OCI-LY3 (cell line): ENCODE data around the gene DPYSL4.

ENCODE experiments used
- H2AFZ ChIP-seq: fragments of 200-600, 300-600 bp; shearing (Covaris generic); 2 replicates; pipeline ENCODE4 v1.6.0; 2014; ENCODE audit warnings: antibody characterized with exemption, low read depth, low read length
- H3K27ac ChIP-seq: fragments of 200-600, 300-600 bp; sonication (generic); 2 replicates; pipeline ENCODE4 v1.5.1; 2014; ENCODE audit warnings: mild to moderate bottlenecking, low read length, moderate library complexity, mixed read lengths
- H3K27me3 ChIP-seq: fragments of 200-600, 300-600 bp; sonication (generic); 2 replicates; pipeline ENCODE4 v1.6.1; 2014; ENCODE audit warnings: low read depth, low read length, mixed read lengths
- H3K36me3 ChIP-seq: fragments of 200-600, 300-600 bp; sonication (generic); replicated peaks from 2 replicates; pipeline ENCODE3; 2014; ENCODE audit warnings: low read depth, low read length, mixed read lengths
- H3K4me1 ChIP-seq: fragments of 300-600, 200-600 bp; sonication (generic); 2 replicates; pipeline ENCODE4 v1.6.1; 2014; ENCODE audit warnings: low read length, mixed read lengths
- H3K4me2 ChIP-seq: fragments of 200-600, 300-600 bp; sonication (generic); 2 replicates; pipeline ENCODE4 v1.6.1; 2014; ENCODE audit warnings: low read length, mixed read lengths
- H3K4me3 ChIP-seq: fragments of 300-600, 200-600 bp; sonication (generic); 2 replicates; pipeline ENCODE4 v1.5.1; 2014; ENCODE audit warnings: antibody characterized with exemption, mild to moderate bottlenecking, low read length, moderate library complexity
- H3K79me2 ChIP-seq: fragments of 300-600, 200-600 bp; shearing (Covaris generic); 2 replicates; pipeline ENCODE4 v1.6.1; 2014; ENCODE audit warnings: mild to moderate bottlenecking, low read length, mixed read lengths
- H3K9ac ChIP-seq: fragments of 300-600, 200-600 bp; shearing (Covaris generic); 2 replicates; pipeline ENCODE4 v1.6.0; 2014; ENCODE audit warnings: mild to moderate bottlenecking, low read length, moderate library complexity
- H3K9me3 ChIP-seq: fragments of 200-600, 300-600 bp; shearing (Covaris generic); 2 replicates; pipeline ENCODE4 v1.6.1; 2014; ENCODE audit warnings: low read length, mixed read lengths; ENCODE audit not compliant: insufficient read depth
- H4K20me1 ChIP-seq: fragments of 200-600, 300-600 bp; sonication (generic); 2 replicates; pipeline ENCODE4 v1.6.1; 2016; ENCODE audit warnings: low read length, mixed read lengths; ENCODE audit not compliant: insufficient read depth
- EZH2phosphoT487 ChIP-seq: fragments of 200-600 bp; shearing (Covaris generic); IDR thresholded peaks from 2 replicates; pipeline ENCODE4 v1.6.1; 2018; ENCODE audit warnings: antibody characterized with exemption, mixed run types, low read depth
- TF ChIP-seq, protein P1 (sequence below): fragments of 200-600, 300-600 bp; sonication (generic); IDR thresholded peaks from 2 replicates; pipeline ENCODE4 v1.5.1; 2014; ENCODE audit warnings: antibody characterized with exemption, low read length, low read depth

Gene DPYSL4

DNA sequence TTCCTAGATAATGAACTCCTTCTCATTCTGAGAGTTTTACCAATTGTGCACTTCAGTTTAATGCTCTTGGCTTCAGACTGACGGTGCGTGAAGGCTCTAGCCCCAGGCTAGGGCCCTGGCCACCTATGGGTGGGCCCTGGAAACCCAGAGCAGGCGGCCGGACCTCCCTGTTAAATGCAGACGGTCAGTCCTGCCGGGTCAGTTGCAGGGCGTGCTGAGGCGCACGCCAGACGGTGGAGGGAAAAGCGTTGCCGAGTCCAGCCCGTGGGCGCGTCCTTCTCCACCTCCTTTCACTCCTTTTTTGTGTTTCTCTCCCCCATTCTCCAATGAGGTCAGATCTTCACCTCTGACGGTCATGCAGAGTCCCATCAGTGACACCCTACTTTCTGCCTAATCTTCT, 2.3 kb downstream of the DPYSL4 start:
- Histone ChIP-seq H3K27ac (no peak overlapping the region), H3K9ac (no peak overlapping the region), H3K9me3 (no peaks in the 10 kb centered on the region), H3K27me3 (no peaks in the 10 kb centered on the region), H3K36me3 (no peaks in the 10 kb centered on the region), H4K20me1 (no peaks in the 10 kb centered on the region), H3K79me2 (no peaks in the 10 kb centered on the region), H3K4me2 (no peak overlapping the region), H3K4me3 (no peak overlapping the region), H2AFZ (no peak overlapping the region), H3K4me1 (no peaks in the 10 kb centered on the region)
- TF ChIP-seq, protein P1, sequence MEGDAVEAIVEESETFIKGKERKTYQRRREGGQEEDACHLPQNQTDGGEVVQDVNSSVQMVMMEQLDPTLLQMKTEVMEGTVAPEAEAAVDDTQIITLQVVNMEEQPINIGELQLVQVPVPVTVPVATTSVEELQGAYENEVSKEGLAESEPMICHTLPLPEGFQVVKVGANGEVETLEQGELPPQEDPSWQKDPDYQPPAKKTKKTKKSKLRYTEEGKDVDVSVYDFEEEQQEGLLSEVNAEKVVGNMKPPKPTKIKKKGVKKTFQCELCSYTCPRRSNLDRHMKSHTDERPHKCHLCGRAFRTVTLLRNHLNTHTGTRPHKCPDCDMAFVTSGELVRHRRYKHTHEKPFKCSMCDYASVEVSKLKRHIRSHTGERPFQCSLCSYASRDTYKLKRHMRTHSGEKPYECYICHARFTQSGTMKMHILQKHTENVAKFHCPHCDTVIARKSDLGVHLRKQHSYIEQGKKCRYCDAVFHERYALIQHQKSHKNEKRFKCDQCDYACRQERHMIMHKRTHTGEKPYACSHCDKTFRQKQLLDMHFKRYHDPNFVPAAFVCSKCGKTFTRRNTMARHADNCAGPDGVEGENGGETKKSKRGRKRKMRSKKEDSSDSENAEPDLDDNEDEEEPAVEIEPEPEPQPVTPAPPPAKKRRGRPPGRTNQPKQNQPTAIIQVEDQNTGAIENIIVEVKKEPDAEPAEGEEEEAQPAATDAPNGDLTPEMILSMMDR, result no peak
- no peak for TF ChIP-seq EZH2phosphoT487

- H3K36me3 ChIP-seq, result no peaks in the 10 kb centered on the region
- H3K27me3 ChIP-seq, result no peaks in the 10 kb centered on the region
- H3K27ac ChIP-seq, result no peak overlapping the region
- H3K9me3 ChIP-seq, result no peaks in the 10 kb centered on the region
- no peaks in the 10 kb centered on the region for H3K4me1 ChIP-seq
- no peaks in the 10 kb centered on the region for H3K79me2 ChIP-seq
- H3K4me3 ChIP-seq, result no peak overlapping the region
- no peak overlapping the region for H3K9ac ChIP-seq
- H3K4me2 ChIP-seq, result no peak overlapping the region
- TF ChIP-seq, protein P1, result no peak
- no peak for TF ChIP-seq EZH2phosphoT487
- H4K20me1 ChIP-seq, result no peaks in the 10 kb centered on the region
- no peak overlapping the region for H2AFZ ChIP-seq
Measured at GRCh38 chr10:132189810-132190422, 3.2 kb downstream of the DPYSL4 start.

DNA sequence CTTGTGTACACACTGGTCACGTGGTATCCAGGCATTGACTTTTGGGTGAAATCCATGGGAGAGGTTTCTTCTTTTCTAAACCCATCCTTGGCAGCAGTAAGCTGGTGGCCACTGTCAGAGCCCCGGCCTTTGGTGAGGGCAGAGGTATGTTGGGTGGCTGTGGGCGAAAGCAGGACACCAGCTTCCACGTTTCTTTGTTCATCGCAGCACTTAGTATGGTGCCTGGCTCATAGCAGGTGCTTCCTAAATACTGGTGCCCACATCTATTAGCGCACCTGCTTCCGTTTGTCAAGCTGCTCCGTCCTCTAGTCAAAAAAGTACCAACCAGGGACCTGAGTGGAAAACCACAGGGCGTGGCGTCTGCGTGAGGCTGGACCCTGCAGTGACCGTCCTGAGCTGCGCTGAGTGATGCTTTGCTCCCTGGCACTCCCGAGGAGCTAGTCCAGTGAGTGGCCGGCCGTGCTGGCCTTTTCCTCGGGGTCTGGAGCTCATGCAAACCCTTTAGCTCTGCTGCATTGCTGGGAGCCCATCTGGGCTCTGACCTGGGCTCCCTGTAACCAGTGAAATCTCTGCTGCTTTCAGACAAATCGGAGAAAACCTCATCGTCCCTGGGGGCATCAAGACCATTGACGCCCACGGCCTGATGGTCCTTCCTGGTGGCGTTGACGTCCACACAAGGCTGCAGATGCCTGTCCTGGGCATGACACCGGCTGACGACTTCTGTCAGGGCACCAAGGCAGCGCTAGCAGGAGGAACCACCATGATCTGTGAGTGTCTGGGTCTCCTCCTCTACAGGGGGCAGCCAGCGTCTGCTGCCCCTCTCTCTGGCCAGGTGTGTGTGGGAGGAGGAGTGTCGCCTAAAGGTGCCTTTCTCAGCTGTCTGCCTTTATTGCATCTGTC, 5.6 kb downstream of the DPYSL4 start:
- no peaks in the 10 kb centered on the region for H3K36me3 ChIP-seq

More for the DNA sequence above, 5.6 kb downstream of the DPYSL4 start:
- no peaks in the 10 kb centered on the region for H3K9me3 ChIP-seq
- TF ChIP-seq, protein P1, result no peak
- no peak for TF ChIP-seq EZH2phosphoT487
- no peaks in the 10 kb centered on the region for H4K20me1 ChIP-seq
- no peak overlapping the region for H3K4me2 ChIP-seq
- no peak overlapping the region for H3K27ac ChIP-seq
- no peaks in the 10 kb centered on the region for H3K27me3 ChIP-seq
- H3K79me2 ChIP-seq, result no peaks in the 10 kb centered on the region
- H3K4me1 ChIP-seq, result no peaks in the 10 kb centered on the region
- H2AFZ ChIP-seq, result no peak overlapping the region
- H3K9ac ChIP-seq, result no peak overlapping the region
- no peak overlapping the region for H3K4me3 ChIP-seq
